Epithelial cell of prostate (primary cell): ENCODE measurements around the gene KIAA2012.

Source experiments
- DNase-seq: peaks from one replicate; pipeline ENCODE4 v3.0.0-alpha.2; 2011; ENCODE audit warnings: low read depth, low spot score
- H3K27ac ChIP-seq: fragments of 450-650 bp; 2 replicates; pipeline ENCODE4 v1.5.1; 2017; ENCODE audit warnings: mild to moderate bottlenecking

Gene KIAA2012

GRCh38 chr2:202249521-202250253 is 176.6 kb downstream of the KIAA2012 start:
- peak; percentile 73 for DNase-seq
- peak overlapping the region; percentile 85 for H3K27ac ChIP-seq

- no peak overlapping the region for H3K27ac ChIP-seq
- DNase-seq = no peak
Observed at GRCh38 chr2:202251494-202251893, 178.4 kb downstream of the KIAA2012 start.
